HG03045 (cell line): ENCODE measurements around the gene CCDC40.
"Not testable (repeated sequence)": the region's sequence is repeated elsewhere in the genome, so short reads cannot be mapped to it uniquely, and the experiment has no call there.

Source experiments
- ATAC-seq: cut with Tn5 transposase; IDR thresholded peaks from one replicate; pipeline ENCODE4 v1.9.1; 2021; ENCODE audit warnings: mild to moderate bottlenecking, moderate library complexity; ENCODE audit not compliant: unreplicated experiment

CCDC40 gene

DNA sequence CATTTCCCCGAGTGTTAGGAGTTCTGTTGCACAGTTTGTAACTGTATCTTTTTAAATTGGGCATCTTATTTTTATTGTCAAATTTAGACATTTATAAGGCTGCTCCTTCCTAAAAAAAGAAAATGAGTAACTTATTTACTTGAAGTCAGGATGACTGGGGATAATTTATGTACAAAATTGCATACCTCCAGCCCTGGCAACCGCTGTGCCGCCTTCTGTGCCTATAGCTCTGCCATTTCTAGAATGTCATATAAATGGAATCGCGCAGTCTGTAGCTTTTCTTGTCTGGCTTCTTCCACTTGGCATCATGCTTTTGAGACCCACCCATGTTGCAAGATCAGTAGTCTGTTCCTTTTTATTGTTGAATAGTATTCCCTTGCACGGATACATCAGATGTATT is 36.0 kb downstream of the CCDC40 start:
- ATAC-seq = no peak

DNA sequence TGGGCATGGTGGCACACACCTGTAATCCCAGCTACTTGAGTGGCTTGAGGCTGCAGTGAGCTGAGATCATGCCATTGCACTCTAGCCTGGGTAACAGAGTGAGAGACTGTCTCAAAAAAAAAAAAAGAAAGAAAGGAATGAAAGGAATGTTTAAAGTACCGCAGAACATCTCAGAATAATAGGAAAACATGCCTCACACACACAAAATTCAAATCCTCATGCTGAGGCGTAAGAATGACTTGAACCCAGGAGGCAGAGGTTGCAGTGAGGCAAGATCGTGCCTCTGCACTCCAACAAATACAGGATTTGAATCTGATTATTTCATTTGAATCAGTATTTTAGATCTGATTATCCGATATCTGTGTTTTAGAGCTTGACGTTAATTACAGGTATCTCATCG is 43.6 kb downstream of the CCDC40 start:
- ATAC-seq = no peak

DNA sequence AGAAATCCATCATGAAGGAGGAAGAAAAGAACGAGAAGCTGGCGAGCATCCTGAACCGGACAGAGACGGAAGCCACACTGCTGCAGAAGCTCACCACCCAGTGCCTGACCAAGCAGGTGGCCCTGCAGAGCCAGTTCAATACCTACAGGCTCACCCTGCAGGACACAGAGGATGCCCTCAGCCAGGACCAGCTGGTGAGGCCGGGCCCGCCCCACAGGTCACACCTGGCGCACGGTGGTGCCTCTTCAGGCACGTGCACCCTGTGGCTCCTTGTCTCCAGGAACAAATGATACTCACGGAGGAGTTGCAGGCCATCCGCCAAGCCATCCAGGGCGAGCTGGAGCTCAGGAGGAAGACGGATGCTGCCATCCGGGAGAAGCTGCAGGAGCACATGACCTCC is 45.2 kb downstream of the CCDC40 start:
- no peak for ATAC-seq

DNA sequence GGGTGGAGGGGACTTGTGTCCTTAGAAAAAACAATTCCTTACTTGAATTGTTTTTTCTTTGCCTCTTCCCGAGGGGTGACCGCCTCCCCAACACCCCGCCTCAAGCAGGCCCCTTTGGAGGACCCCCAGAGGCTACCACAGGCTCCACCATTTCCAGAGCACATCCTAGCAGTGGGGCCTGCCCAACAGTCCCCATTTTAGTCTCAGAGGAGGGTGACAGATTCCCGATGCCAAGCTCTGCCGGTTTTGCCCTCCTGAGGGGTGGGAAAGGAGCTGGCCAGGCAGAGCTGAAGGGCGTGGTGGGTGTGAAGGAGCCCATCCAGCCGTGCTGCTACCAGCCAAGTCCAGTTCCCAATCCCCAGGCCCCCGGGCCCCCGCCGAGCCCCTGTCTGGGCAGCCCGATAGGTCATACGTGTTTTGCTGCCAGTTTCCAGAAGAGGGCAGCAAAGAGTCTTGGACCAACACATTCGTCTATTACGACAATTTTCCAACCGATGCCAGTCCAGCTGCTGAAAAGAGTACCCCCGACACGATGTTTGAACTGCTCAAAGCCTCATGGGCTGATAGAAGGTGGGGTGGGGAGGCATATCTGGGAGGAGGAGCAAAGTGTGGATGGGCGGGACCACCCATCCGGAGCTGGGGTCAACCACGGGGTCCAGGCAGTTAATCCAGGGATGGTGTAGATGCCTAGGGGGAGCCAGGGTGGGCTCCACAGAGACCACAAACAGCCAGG is 46.1 kb downstream of the CCDC40 start:
- ATAC-seq = no peak

DNA sequence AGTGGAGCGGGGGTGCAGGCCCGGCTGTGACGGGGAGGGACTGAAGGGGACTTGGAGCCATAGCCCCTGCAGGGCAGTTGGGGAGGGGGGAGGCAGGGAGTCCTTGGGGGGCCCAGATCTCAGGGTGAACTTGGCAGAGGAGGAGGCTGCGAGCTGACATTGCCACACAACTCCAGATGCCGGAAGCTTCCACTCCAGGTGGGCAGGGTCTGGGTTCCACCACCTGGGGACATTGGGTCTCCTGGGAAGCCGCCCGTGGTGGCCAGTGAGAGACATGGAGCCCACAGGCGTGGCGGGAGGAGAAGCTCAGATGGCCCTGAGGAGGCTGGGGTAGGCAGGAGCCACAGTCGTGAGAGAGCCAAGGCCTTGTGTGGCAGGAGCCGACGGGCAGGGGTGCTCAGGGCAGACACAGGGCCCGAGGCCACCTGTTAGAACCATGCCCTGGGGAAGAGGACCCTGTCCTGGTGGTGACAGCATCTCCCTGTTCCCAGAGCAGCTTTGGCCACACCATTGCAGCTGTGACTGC is 46.8 kb downstream of the CCDC40 start:
- no peak for ATAC-seq

DNA sequence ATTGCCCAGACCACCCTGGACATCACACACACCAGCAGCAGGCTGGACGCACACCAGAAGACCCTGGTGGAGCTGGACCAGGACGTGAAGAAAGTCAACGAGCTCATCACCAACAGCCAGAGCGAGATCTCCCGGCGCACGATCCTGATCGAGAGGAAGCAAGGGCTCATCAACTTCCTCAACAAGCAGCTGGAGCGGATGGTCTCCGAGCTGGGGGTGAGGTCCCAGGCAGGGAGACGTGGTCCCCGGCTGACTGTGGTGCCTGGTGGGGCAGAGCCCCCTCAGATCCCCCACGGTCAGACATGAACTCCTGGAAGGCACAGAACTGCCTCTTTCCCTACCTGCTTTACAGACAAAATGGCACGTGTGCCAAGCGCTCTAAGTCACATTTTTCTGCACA is 48.3 kb downstream of the CCDC40 start:
- ATAC-seq = no peak

DNA sequence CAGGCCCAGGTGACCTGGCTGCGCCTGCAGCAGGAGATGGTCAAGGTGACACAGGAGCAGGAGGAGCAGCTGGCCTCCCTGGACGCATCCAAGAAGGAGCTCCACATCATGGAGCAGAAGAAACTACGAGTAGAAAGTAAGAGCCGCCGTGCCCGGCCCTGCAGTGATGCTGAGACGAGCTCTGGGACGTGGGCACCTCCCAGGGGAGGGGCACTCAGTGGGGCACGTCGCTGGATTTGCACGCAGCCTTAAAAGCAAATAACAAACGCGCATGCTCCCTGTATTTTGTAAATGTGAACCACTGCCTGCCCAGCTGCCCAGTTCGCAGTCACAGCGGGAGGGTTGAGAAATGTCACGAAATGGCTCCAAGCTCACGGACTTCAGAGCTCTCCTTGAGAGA is 49.6 kb downstream of the CCDC40 start:
- no peak for ATAC-seq

DNA sequence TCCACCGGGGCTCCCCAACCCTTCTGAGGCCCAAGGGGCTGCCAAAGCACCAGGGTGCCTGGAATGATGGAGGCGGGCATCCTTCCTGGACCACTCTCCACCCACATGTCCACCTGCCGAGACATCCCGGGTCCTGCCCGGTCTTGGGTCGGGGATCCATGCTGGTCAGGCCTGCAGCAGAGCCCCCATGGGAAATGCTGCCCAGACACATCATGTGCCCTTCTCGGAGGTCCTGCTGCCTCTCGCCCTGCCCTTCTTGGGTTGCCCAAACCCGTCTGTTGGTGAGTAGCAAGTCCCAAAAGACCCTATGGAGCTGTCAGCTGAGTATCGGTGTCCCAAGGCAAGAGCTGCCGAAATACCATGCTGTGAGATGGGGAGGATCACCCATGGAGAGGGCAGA is 50.2 kb downstream of the CCDC40 start:
- no peak for ATAC-seq

DNA sequence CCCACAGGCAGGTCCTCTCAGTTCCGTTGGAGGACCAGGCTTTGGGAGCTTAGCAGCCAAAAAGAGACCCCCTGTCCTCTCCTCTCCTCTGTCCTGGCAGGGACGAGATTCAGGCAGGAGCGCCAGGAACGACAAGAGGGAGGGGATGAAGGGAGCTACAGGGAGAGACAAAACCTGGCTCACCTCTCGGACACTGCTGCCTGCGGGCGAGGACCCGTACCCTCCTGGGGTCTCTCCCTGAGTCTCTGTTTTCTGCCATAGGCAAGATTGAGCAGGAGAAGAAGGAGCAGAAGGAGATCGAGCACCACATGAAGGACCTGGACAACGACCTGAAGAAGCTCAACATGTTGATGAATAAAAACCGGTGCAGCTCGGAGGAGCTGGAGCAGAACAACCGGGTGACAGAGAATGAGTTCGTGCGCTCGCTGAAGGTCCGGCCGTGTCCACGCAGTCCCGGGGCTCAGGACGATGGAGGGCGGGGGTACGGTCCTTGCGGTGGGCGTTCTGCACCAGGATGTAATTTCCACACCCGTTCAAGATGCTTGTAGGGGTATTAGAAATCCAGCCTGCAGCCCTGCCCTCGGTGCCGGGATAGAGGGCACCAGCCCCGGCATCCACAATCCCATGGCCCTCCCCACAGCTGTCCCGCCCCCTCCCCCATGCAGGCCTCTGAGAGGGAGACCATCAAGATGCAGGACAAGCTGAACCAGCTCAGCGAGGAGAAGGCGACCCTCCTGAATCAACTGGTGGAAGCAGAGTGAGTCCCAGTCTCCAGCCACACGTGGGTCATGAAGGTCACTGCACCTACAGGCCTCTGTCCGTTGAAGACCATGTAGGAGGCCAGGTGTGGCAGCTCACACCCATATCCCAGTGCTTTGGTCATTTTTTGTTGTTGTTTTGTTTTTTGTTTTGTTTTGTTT is 51.2 kb downstream of the CCDC40 start:
- no peak for ATAC-seq

DNA sequence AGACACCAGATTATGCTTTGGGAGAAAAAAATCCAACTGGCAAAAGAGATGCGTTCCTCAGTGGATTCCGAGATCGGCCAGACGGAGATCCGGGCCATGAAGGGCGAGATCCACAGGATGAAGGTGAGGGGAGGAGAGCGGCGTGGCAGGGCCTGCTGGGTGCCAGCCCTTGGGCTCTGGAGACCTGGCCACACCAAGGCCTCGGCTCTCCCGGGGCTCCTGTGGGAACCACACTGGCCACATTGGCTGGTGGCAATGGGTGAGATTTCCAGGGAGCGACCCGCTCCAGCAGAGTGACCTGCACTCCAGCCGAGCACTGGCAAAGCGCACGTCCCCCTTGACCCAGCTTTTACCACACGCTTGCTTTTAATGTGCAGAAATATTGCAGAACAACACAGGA is 53.3 kb downstream of the CCDC40 start:
- ATAC-seq = no peak

DNA sequence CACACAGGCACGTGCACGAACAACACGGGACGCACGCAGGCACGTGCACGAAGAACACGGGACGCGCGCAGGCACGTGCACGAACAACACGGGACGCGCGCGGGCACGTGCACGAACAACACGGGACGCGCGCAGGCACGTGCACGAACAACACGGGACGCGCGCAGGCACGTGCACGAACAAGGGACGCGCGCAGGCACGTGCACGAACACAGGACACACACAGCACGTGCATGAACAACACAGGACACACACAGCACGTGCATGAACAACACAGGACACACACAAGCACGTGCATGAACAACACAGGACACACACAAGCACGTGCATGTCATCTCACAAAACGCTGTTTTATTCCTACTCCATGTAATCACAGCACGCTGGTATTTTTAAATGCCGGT is 53.7 kb downstream of the CCDC40 start:
- ATAC-seq = not testable (repeated sequence)

DNA sequence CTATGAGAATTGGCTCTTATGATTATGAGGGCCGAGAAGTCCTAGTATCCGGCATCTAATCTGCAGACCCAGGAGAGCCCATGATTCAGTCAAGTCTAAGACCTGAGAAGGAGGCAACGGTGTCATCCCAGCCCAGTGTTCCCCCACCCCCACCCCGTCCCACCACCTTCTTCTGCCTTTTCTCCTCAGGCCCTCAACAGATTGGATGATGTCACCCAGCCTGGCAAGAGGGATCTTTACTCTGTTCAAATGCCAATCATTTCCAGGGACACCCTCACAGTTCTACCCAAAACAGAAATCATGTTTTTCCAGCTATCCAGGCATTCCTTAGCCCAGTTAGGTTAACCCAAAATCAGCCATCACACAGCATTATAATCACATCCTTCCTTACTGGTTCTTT is 54.9 kb downstream of the CCDC40 start:
- ATAC-seq = no peak

DNA sequence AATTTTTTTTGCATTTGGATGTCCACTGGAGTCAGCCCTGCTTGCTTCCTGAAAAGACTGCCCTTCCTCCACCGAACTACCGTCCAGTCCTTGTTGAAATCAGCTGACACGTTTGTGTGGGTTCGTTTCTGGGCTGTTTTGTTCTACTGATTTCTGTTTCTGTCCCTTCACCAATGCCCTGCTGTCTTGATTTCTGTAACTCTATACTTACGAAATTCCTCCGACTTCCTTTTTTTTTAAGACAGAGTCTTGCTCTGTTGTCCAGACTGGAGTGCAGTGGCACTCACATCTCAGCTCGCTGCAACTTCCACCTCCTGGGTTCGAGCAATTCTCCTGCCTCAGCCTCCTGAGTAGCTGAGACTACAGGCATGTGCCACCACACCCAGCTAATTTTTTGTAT is 56.5 kb downstream of the CCDC40 start:
- ATAC-seq = no peak

DNA sequence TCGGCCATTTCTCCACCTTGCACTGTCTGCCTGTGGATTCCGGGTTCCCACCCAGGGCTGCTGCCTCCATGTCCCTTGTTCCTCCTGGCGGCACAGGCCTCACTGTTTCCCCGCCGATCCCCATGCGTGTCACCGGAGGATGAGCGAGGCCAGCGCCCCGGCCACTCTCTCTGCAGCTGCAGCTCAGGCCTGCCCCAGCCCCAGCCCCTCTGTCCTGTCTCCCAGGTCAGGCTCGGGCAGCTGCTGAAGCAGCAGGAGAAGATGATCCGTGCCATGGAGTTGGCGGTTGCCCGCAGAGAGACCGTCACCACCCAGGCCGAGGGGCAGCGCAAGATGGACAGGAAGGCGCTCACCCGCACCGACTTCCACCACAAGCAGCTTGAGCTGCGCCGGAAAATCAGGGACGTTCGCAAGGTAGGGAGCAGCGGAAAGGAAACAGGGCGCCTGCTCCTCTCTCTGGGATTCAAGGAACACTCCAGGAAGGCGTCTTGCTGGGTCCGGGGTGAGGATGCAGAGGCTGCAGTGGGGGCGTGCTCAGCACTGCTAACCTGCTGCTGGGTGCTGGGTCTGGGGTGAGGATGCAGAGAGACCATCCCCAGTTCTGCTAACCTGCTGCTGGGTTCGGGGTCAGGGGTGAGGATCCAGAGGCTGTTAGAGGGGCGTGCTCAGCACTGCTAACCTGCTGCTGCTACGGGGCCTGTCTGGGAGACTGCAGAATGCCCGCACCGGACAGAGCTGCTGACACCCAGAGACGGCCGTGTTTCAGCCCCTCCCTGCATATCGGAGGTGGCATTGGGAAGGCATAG is 58.8 kb downstream of the CCDC40 start:
- no peak for ATAC-seq

DNA sequence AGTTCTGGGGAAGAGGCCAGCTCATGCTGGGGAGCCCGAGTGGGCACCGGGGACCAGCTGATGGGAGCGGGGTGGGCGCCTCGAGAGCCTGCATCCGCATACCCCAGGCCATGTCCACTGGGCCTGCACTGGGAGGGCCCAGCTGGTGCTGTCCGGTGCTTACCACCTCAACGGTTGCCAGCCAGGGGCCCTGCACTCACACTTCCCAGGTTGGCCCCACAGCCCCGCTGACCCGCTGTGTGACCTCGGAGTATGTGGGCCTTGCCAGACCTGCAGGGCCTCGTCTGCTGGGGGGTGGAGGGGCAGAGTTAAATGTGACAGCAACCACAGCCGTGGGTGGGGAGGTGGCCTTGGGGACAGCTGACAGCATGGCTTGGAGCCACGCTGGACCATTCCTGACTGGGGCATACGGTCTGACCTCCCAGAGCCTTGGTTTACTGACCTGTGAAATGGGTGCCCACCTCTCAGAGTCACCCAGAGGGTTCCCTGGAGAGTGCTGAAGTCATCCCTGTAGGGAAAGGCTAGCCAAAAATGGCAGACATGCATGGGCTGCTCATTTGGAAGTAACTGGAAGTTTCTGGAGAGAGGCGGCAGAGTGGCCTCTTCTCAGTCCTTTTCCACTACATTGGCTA is 59.5 kb downstream of the CCDC40 start:
- no peak for ATAC-seq

DNA sequence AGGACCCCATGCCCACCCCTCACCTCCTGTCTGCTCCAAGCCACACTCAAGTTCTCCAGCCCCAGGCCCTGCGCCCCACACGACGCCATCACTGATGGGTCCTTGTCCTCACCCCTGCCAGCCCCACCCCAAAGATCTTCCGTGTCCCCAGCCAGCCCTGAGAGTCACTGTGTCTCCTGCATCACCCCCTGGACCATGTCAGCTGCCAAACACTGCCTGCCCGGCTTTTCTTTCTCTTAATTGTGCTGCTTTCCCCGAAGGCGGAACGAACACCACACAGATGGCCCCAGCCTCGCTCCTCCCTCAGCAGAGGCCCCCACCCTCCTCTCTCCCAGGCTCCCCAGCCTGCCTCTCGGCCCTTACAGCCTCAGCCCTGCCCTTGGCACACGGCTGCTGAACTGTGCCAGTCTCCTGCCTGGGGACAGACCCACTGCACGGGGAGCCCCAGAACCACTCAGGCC is 60.1 kb downstream of the CCDC40 start:
- ATAC-seq = no peak

DNA sequence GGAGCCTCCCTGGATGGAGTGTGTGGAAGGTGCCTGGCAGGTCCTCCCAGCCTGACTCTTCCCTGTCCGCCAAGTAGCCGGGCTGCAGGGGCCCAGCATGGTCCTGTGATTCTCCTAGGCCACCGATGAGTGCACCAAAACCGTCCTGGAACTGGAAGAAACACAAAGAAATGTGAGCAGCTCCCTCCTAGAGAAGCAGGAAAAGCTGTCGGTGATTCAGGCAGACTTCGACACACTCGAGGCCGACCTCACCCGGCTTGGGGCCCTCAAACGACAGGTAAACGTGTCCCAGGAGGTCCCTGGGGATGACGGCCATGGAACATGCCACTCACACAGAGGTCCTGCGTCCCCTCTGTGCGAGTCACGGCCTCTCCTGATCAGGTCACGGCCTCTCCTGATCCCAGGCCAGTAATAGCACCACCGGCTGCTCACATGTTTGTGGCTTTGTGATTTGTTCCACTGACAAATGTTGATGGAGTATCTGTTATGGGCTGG is 60.7 kb downstream of the CCDC40 start:
- no peak for ATAC-seq

DNA sequence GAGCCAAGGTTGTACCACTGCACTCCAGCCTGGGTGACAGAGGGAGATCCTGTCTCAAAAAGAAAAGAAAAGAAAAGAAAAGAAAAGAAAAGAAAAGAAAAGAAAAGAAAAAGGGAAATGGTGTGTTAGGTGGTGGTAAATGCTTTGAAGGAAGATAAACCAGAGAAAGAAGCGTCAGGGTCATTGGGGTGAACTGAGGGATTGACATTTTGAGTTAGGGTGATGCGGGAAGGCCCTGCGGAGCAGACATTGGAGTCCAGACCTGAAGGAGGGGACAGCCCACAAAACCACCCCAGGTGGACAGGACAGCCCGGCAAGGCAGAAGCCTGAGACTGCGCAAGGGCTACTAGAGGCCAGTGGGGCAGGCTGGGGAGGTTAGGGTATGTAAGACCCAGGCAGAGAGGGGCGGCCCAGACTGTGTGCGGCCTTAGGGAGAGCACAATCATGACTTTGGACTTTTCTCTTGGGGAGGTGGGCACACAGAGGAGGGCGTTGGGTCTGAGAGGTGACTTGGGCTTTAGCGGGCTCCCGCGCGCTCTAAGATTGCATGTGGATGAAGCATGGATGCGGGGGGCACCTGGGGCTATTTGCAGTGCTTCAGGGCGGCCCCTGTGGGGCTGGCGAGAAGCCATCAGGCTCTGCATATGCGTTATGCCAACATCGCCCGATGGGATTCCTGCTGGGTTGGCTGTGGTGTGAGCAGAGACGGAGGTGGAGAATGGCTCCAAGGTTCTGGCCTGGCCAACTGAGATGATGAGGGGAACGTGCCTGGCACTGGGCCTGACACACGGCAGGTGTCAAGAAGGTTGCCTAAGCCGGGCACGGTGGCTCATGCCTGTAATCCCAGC is 61.6 kb downstream of the CCDC40 start:
- ATAC-seq = no peak

DNA sequence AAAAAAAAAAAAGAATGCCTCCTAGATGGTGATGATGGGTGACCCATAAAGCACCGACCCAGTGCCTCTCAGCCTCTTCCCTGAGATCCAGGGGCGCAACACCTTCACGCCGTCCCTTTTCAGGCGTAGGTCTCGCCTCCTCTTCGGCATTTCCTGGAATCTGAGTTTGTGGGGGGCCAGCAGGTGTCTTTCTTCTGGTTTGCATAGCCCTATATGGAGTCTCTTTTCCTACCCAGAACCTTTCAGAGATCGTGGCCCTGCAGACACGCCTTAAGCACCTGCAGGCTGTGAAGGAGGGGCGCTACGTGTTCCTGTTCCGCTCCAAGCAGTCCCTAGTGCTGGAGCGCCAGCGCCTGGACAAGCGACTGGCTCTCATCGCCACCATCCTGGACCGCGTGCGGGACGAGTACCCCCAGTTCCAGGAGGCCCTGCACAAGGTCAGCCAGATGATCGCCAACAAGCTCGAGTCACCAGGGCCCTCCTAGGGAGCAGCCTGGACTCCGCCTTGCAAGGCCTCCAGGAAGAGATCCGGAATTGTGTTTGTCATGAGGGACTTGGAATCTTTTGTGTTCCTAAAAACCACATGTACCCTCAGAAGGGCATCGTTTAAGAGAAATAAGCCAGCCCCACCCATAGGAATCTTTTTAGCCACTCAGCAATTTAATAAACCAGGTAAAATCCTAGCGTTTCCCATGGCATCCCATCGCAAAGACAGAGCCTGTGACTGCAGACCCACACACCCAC is 63.0 kb downstream of the CCDC40 start:
- ATAC-seq = no peak
